Lower leg skin (tissue), 4 donors: ENCODE results near the gene FFAR4. TPM values are rescaled to one million over a fixed set of nuclear protein-coding genes. Genes with fewer than 3 reads are reported as not detected.

Experiments
- DNase-seq, 2 donors: peaks; one replicate each; pipeline ENCODE4 v3.0.0-alpha.2; 2019; ENCODE audit warnings: low spot score in 2 of 2
- H3K4me3 ChIP-seq: fragments of 200-600 bp; sonication (generic); 2 replicates; pipeline ENCODE4 v1.5.1; 2017; ENCODE audit warnings: mild to moderate bottlenecking, low read depth; ENCODE audit not compliant: poor library complexity, severe bottlenecking
- POLR2A ChIP-seq, 2 donors: fragments of 450-650 bp; IDR thresholded peaks; one replicate each; pipeline ENCODE4 v1.6.1; 2016 to 2017; ENCODE audit warnings: antibody characterized with exemption in 2 of 2, mild to moderate bottlenecking in 1 of 2, moderate library complexity in 1 of 2
- WGBS, 2 donors: methylation state at CpG; one replicate each; pipeline ENCODE4 v1.1.5; 2018; 5-methylcytosine and 5-hydroxymethylcytosine counted together
- intact Hi-C: fragments of 100-400 bp; cut with DNase I; formaldehyde crosslinking; loops from one replicate; pipeline ENCODE4 v1.15.0; 2023; ENCODE audit warnings: low total_unique reads
- total RNA-seq, 4 donors: library from RNA; depleted of rRNA; stranded (reverse); fragments of >200 nt; gene quantifications; one replicate each; pipeline ENCODE4 v1.1.0, GENCODE V29; 2016
- TF ChIP-seq, protein P1 (sequence below), 3 donors: fragments of 450-650 bp; IDR thresholded peaks; one replicate each; pipeline ENCODE4 v1.5.1; 2016; ENCODE audit warnings: antibody characterized with exemption in 3 of 3, mild to moderate bottlenecking in 3 of 3, moderate library complexity in 2 of 3

The FFAR4 gene
- total RNA-seq, 4 donors from 2014 or later: 0.34 to 6.1 (median 0.81) TPM

DNA sequence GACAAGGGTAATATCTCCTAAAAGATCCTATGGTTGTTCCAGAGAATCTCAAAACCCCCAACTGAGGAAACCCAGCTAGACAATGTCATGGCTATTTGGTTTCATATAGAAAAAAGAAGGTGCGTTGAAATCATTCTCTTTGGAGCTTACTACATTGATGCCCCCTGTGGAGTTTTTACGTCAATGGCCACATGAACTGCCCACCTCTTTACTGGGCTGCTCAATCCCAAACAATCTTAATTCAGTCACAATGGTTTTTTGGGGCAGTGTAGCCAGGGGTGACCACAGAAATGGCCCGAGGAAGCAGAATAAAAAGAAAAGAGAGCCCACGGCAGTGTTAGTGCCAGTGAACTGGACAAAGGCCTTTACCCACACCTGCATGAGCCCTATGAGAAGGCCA lies 26.8 kb downstream of the FFAR4 start:
- no peak overlapping the region for H3K4me3 ChIP-seq
- 91 to 92% methylated on average over 4 of the region's 4 CpGs for WGBS, 2 donors
- intact Hi-C loops: no loop called here
- TF ChIP-seq, protein P1, sequence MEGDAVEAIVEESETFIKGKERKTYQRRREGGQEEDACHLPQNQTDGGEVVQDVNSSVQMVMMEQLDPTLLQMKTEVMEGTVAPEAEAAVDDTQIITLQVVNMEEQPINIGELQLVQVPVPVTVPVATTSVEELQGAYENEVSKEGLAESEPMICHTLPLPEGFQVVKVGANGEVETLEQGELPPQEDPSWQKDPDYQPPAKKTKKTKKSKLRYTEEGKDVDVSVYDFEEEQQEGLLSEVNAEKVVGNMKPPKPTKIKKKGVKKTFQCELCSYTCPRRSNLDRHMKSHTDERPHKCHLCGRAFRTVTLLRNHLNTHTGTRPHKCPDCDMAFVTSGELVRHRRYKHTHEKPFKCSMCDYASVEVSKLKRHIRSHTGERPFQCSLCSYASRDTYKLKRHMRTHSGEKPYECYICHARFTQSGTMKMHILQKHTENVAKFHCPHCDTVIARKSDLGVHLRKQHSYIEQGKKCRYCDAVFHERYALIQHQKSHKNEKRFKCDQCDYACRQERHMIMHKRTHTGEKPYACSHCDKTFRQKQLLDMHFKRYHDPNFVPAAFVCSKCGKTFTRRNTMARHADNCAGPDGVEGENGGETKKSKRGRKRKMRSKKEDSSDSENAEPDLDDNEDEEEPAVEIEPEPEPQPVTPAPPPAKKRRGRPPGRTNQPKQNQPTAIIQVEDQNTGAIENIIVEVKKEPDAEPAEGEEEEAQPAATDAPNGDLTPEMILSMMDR (IDR thresholded peaks at IDR 0.05): no peak
- no peak for TF ChIP-seq POLR2A (IDR thresholded peaks at IDR 0.05)
- no peak for DNase-seq

GRCh38 chr10:93593749-93594148 lies 27.3 kb downstream of the FFAR4 start:
- TF ChIP-seq, protein P1 (IDR thresholded peaks at IDR 0.05): no peak
- TF ChIP-seq POLR2A (IDR thresholded peaks at IDR 0.05): no peak
- intact Hi-C loops: no loop called here
- no peak overlapping the region for H3K4me3 ChIP-seq
- no peak for DNase-seq
- 89 to 94% methylated on average over 16 to 18 of the region's 18 CpGs for WGBS, 2 donors

DNA sequence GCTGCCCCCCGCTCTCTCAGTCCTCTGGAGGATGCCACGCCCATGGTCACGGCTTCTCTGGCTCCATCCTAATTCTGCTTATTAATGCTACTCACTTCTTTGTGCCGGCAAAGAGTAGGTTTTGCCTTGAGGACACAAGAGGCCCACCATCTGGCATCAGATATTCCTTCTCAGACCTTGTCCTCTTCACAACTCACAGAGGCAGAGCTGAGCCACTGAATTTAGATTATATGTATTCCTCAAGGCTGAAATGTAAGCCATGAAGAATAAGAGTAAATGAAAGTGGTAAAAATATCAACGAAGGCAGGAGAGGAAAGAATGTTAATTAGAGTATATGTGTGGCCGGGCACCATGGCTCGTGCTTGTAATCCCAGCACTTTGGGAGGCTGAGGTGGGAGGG lies 28.1 kb downstream of the FFAR4 start:
- intact Hi-C loops: no loop called here
- WGBS, 2 donors: 61 to 82% methylated on average over 7 of the region's 7 CpGs
- no peak overlapping the region for H3K4me3 ChIP-seq
- TF ChIP-seq POLR2A (IDR thresholded peaks at IDR 0.05): no peak
- TF ChIP-seq, protein P1 (IDR thresholded peaks at IDR 0.05): no peak
- DNase-seq: peak in 1 of 2 donors; percentile 34

- TF ChIP-seq, protein P1 (IDR thresholded peaks at IDR 0.05): no peak
- H3K4me3 ChIP-seq: no peak overlapping the region
- WGBS, 2 donors: 53 to 75% methylated on average over 5 of the region's 5 CpGs
- intact Hi-C loops: no loop called here
- DNase-seq: peak in 1 of 2 donors; percentile 46
Measured at GRCh38 chr10:93595378-93596161, 29.1 kb downstream of the FFAR4 start.

GRCh38 chr10:93596539-93596938 lies 30.1 kb downstream of the FFAR4 start:
- peak in 1 of 2 donors; percentile 68 for DNase-seq
- intact Hi-C loops: no loop called here

More at GRCh38 chr10:93596539-93596938, 30.1 kb downstream of the FFAR4 start:
- 85 to 100% methylated on average over 4 of the region's 4 CpGs for WGBS, 2 donors
- TF ChIP-seq, protein P1 (IDR thresholded peaks at IDR 0.05): no peak
- no peak for TF ChIP-seq POLR2A (IDR thresholded peaks at IDR 0.05)
- H3K4me3 ChIP-seq: no peak overlapping the region
